HFF-Myc (cell line): ENCODE results near the gene LRIG1.

Source experiments
- DNase-seq: peaks from one replicate; pipeline ENCODE4 v3.0.0-alpha.2; 2011; ENCODE audit warnings: low read depth; ENCODE audit errors: extremely low read depth
- H3K4me3 ChIP-seq: replicated peaks from 2 replicates; pipeline ENCODE4 v1.5.1; 2011; ENCODE audit warnings: low read depth, mild to moderate bottlenecking, control low read depth, low read length
- CTCF ChIP-seq: IDR thresholded peaks from 2 replicates; pipeline ENCODE4 v1.5.1; 2012; ENCODE audit warnings: mild to moderate bottlenecking, low read depth, low read length, control low read depth; ENCODE audit errors: missing control alignments

The LRIG1 gene

GRCh38 chr3:66536791-66537190, 36.0 kb upstream of the LRIG1 start:
- TF ChIP-seq CTCF, result no peak
- H3K4me3 ChIP-seq, result no peak overlapping the region
- DNase-seq, result no peak

- no peak for TF ChIP-seq CTCF
- no peak overlapping the region for H3K4me3 ChIP-seq
- no peak for DNase-seq
Observed at GRCh38 chr3:66534304-66534845, 33.6 kb upstream of the LRIG1 start.

GRCh38 chr3:66532613-66533012, 31.8 kb upstream of the LRIG1 start:
- H3K4me3 ChIP-seq, result no peak overlapping the region
- no peak for DNase-seq
- no peak for TF ChIP-seq CTCF

GRCh38 chr3:66532160-66532587, 31.4 kb upstream of the LRIG1 start:
- no peak for TF ChIP-seq CTCF
- H3K4me3 ChIP-seq, result no peak overlapping the region
- DNase-seq, result no peak

GRCh38 chr3:66531256-66531655, 30.4 kb upstream of the LRIG1 start:
- no peak for TF ChIP-seq CTCF
- DNase-seq, result no peak
- H3K4me3 ChIP-seq, result no peak overlapping the region

- TF ChIP-seq CTCF, result no peak
- DNase-seq, result no peak
Observed at GRCh38 chr3:66527246-66527645, 26.4 kb upstream of the LRIG1 start.

GRCh38 chr3:66525771-66526170, 24.9 kb upstream of the LRIG1 start:
- DNase-seq, result no peak
- no peak overlapping the region for H3K4me3 ChIP-seq
- TF ChIP-seq CTCF, result no peak

More at GRCh38 chr3:66527246-66527645, 26.4 kb upstream of the LRIG1 start:
- H3K4me3 ChIP-seq, result no peak overlapping the region
